Neural progenitor cell (in vitro differentiated cells): Measurements from ENCODE around the gene PRR33.

Experiments used
- EZH2 ChIP-seq: fragments of 200-600 bp; sonication (generic); IDR thresholded peaks from 2 replicates; pipeline ENCODE4 v1.6.1; 2017; ENCODE audit warnings: antibody characterized with exemption, mild to moderate bottlenecking, moderate library complexity
- EZH2phosphoT487 ChIP-seq: fragments of 200-600 bp; sonication (generic); IDR thresholded peaks from 2 replicates; pipeline ENCODE4 v1.6.1; 2017; ENCODE audit warnings: antibody characterized with exemption
- TF ChIP-seq, protein P1 (sequence below): fragments of 200-600 bp; sonication (generic); IDR thresholded peaks from 2 replicates; pipeline ENCODE4 v1.5.1; 2017; ENCODE audit warnings: antibody characterized with exemption, mild to moderate bottlenecking

DNA sequence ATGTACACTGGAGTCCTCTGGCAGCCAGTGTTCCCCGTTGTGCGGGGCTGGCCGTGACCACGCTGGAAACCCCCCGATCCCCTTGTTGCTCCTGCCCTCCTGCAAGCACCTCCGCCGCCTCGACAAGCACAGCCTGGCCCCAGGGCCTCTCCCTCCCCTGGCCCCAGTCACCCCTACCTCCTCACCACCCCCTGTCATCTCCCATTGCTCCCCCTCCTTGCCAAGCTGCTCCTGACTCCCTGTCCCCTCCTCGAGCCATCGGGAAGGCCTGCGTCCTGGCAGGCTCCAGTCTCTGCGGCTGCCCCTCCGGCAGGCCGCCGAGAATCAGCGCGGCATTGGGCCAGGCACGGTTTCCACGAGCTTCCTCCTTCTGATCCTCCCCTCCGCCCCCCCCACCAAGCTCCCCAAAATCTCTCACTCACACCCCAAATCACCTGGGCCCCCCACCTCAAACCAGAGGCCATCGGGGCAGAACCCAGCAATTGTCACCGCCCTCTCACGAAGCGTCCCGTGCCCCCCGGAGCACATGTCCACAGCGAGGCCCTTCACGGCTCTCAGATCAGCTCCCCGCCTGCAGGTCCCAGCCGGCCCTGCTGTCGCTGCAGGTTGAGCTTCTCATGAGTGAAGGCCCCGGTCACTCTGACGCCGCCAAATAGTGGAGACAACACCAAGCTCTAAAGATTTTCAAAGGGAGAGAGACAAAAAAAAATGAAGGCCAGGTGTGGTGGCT lies 44.5 kb downstream of the PRR33 start:
- TF ChIP-seq, protein P1, sequence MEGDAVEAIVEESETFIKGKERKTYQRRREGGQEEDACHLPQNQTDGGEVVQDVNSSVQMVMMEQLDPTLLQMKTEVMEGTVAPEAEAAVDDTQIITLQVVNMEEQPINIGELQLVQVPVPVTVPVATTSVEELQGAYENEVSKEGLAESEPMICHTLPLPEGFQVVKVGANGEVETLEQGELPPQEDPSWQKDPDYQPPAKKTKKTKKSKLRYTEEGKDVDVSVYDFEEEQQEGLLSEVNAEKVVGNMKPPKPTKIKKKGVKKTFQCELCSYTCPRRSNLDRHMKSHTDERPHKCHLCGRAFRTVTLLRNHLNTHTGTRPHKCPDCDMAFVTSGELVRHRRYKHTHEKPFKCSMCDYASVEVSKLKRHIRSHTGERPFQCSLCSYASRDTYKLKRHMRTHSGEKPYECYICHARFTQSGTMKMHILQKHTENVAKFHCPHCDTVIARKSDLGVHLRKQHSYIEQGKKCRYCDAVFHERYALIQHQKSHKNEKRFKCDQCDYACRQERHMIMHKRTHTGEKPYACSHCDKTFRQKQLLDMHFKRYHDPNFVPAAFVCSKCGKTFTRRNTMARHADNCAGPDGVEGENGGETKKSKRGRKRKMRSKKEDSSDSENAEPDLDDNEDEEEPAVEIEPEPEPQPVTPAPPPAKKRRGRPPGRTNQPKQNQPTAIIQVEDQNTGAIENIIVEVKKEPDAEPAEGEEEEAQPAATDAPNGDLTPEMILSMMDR, result no peak
- TF ChIP-seq EZH2 (no peak), EZH2phosphoT487 (no peak)
